ENCODE results near the gene LAMC3.

GRCh38 chr9:131068076-131068816 is 59.3 kb downstream of the LAMC3 start:
- TF ChIP-seq ZNF8 (CRISPR knock-in tag; IDR thresholded peaks at IDR 0.05), result no peak
- TF ChIP-seq, protein P1, sequence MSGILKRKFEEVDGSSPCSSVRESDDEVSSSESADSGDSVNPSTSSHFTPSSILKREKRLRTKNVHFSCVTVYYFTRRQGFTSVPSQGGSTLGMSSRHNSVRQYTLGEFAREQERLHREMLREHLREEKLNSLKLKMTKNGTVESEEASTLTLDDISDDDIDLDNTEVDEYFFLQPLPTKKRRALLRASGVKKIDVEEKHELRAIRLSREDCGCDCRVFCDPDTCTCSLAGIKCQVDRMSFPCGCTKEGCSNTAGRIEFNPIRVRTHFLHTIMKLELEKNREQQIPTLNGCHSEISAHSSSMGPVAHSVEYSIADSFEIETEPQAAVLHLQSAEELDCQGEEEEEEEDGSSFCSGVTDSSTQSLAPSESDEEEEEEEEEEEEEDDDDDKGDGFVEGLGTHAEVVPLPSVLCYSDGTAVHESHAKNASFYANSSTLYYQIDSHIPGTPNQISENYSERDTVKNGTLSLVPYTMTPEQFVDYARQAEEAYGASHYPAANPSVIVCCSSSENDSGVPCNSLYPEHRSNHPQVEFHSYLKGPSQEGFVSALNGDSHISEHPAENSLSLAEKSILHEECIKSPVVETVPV (CRISPR knock-in tag; IDR thresholded peaks at IDR 0.05), result no peak
- TF ChIP-seq CREB5 (CRISPR knock-in tag; IDR thresholded peaks at IDR 0.05; ENCODE audit: low read depth), result no peak
- TF ChIP-seq, protein P2, sequence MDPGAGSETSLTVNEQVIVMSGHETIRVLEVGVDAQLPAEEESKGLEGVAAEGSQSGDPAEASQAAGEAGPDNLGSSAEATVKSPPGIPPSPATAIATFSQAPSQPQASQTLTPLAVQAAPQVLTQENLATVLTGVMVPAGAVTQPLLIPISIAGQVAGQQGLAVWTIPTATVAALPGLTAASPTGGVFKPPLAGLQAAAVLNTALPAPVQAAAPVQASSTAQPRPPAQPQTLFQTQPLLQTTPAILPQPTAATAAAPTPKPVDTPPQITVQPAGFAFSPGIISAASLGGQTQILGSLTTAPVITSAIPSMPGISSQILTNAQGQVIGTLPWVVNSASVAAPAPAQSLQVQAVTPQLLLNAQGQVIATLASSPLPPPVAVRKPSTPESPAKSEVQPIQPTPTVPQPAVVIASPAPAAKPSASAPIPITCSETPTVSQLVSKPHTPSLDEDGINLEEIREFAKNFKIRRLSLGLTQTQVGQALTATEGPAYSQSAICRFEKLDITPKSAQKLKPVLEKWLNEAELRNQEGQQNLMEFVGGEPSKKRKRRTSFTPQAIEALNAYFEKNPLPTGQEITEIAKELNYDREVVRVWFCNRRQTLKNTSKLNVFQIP (CRISPR knock-in tag; IDR thresholded peaks at IDR 0.05; ENCODE audit: borderline replicate concordance, low read depth), result no peak
- TF ChIP-seq ZFP30 (CRISPR knock-in tag; IDR thresholded peaks at IDR 0.05), result no peak
- no peak for TF ChIP-seq PATZ1 (CRISPR knock-in tag; IDR thresholded peaks at IDR 0.05; ENCODE audit: borderline replicate concordance)
- no peak for TF ChIP-seq ZFP3 (CRISPR knock-in tag; IDR thresholded peaks at IDR 0.05)
- TF ChIP-seq BACH2 (CRISPR knock-in tag; IDR thresholded peaks at IDR 0.05; ENCODE audit: borderline replicate concordance), result no peak
- TF ChIP-seq SNAI2 (CRISPR knock-in tag; IDR thresholded peaks at IDR 0.05), result no peak
- TF ChIP-seq ZC3H10 (CRISPR knock-in tag; IDR thresholded peaks at IDR 0.05), result no peak
